Esophagus (tissue), 2 donors: ENCODE results near the gene ANAPC7. TPM values are rescaled to one million over a fixed set of nuclear protein-coding genes. Genes with fewer than 3 reads are reported as not detected.
"Not testable (repeated sequence)": the region's sequence is repeated elsewhere in the genome, so short reads cannot be mapped to it uniquely, and the experiment has no call there.

ENCODE experiments used
- H3K27ac ChIP-seq, 2 donors: one replicate each; pipeline ENCODE4 v1.5.1; 2013; ENCODE audit warnings: low read depth in 2 of 2, mild to moderate bottlenecking in 2 of 2, inconsistent platforms in 1 of 2, low read length in 1 of 2, moderate library complexity in 1 of 2
- H3K27me3 ChIP-seq, 2 donors: one replicate each; pipeline ENCODE4 v1.6.1; 2013; ENCODE audit warnings: low read length in 2 of 2, control low read depth in 1 of 2, mild to moderate bottlenecking in 1 of 2; ENCODE audit not compliant: insufficient read depth in 2 of 2, control insufficient read depth in 1 of 2
- H3K36me3 ChIP-seq, 2 donors: one replicate each; pipeline ENCODE4 v1.6.1; 2013; ENCODE audit warnings: low read length in 1 of 2; ENCODE audit not compliant: control insufficient read depth in 2 of 2, insufficient read depth in 2 of 2
- H3K4me1 ChIP-seq, 2 donors: one replicate each; pipeline ENCODE4 v1.6.1; 2013; ENCODE audit warnings: low read length in 1 of 2; ENCODE audit not compliant: control insufficient read depth in 2 of 2, insufficient read depth in 2 of 2
- H3K4me3 ChIP-seq, 2 donors: one replicate each; pipeline ENCODE4 v1.5.1; 2013; ENCODE audit warnings: low read length in 2 of 2, mild to moderate bottlenecking in 2 of 2, low read depth in 1 of 2, moderate library complexity in 1 of 2
- H3K9me3 ChIP-seq, 2 donors: one replicate each; pipeline ENCODE4 v1.6.1; 2013; ENCODE audit warnings: mild to moderate bottlenecking in 2 of 2, low read depth in 1 of 2, low read length in 1 of 2, moderate library complexity in 1 of 2; ENCODE audit not compliant: control insufficient read depth in 2 of 2, insufficient read depth in 1 of 2
- WGBS, 2 donors: extraction: QIAGEN DNeasy Blood & Tissue Kit; methylation state at CpG; one replicate each; pipeline ENCODE4 v1.1.7; 2013; 5-methylcytosine and 5-hydroxymethylcytosine counted together
- polyA plus RNA-seq, 2 donors: library from polyadenylated mRNA; stranded (reverse); fragments of 200-250 nt; gene quantifications; one replicate each; pipeline ENCODE4 v1.2.3, GENCODE V29; 2013
- donor health status: healthy with polysubstance abuse.
- donor health status: Bipolar disorder and iron deficiency.

ANAPC7 gene
- polyA plus RNA-seq, 2 donors = 49.6 to 75.8 TPM

GRCh38 chr12:110367181-110367864 lies 36.2 kb downstream of the ANAPC7 start:
- Histone ChIP-seq H3K9me3 (no peaks in the 10 kb centered on the region), H3K36me3 (peaks cover 4 to 7% of the 10 kb centered on the region in 2 donors), H3K27ac (peak overlapping the region; percentile 27 to 70), H3K4me1 (peaks cover 12 to 16% of the 10 kb centered on the region in 2 donors), H3K4me3 (no peak overlapping the region), H3K27me3 (no peaks in the 10 kb centered on the region)
- 73% methylated on average over 15 of the region's 15 CpGs for WGBS, 2 donors

GRCh38 chr12:110366321-110367142 lies 37.0 kb downstream of the ANAPC7 start:
- H3K36me3 ChIP-seq = no peaks in the 10 kb centered on the region
- H3K27me3 ChIP-seq = no peaks in the 10 kb centered on the region
- H3K27ac ChIP-seq = peak overlapping the region; percentile 11 to 70
- WGBS, 2 donors = 70 to 78% methylated on average over 13 of the region's 13 CpGs
- H3K9me3 ChIP-seq = no peaks in the 10 kb centered on the region
- H3K4me1 ChIP-seq = peaks cover 4 to 8% of the 10 kb centered on the region in 2 donors
- no peak overlapping the region for H3K4me3 ChIP-seq

- no peaks in the 10 kb centered on the region for H3K27me3 ChIP-seq
- no peaks in the 10 kb centered on the region for H3K36me3 ChIP-seq
- no peaks in the 10 kb centered on the region for H3K9me3 ChIP-seq
- H3K27ac ChIP-seq = peak overlapping the region; percentile 8 to 70
- WGBS, 2 donors = 77 to 79% methylated on average over 7 of the region's 7 CpGs
- no peak overlapping the region for H3K4me3 ChIP-seq
- peaks cover 0 to 6% of the 10 kb centered on the region in 2 donors for H3K4me1 ChIP-seq
These were observed 37.8 kb downstream of the ANAPC7 start for GRCh38 chr12:110365489-110366320.

- H3K9me3 ChIP-seq = no peaks in the 10 kb centered on the region
- 86 to 88% methylated on average over 1 of the region's 1 CpG for WGBS, 2 donors
- no peaks in the 10 kb centered on the region for H3K36me3 ChIP-seq
These were observed 42.3 kb downstream of the ANAPC7 start for GRCh38 chr12:110361216-110361615.

GRCh38 chr12:110358384-110359097 lies 45.0 kb downstream of the ANAPC7 start:
- WGBS, 2 donors = 84% methylated on average over 8 of the region's 8 CpGs
- not testable (repeated sequence) for H3K27ac ChIP-seq

More at GRCh38 chr12:110361216-110361615, 42.3 kb downstream of the ANAPC7 start:
- Histone ChIP-seq H3K27ac (no peak overlapping the region), H3K27me3 (no peaks in the 10 kb centered on the region), H3K4me1 (no peaks in the 10 kb centered on the region), H3K4me3 (no peak overlapping the region)

GRCh38 chr12:110355073-110355472 lies 48.4 kb downstream of the ANAPC7 start:
- 33 to 42% methylated on average over 3 of the region's 3 CpGs for WGBS, 2 donors
- Histone ChIP-seq H3K4me3 (no peak overlapping the region), H3K4me1 (no peaks in the 10 kb centered on the region), H3K27me3 (no peaks in the 10 kb centered on the region), H3K36me3 (peaks cover 0 to 6% of the 10 kb centered on the region in 2 donors), H3K9me3 (peaks cover 0 to 1% of the 10 kb centered on the region in 2 donors), H3K27ac (peak overlapping the region in 1 of 2 donors; percentile 64)

More at GRCh38 chr12:110358384-110359097, 45.0 kb downstream of the ANAPC7 start:
- H3K27me3 ChIP-seq, H3K4me3 ChIP-seq, H3K36me3 ChIP-seq, H3K9me3 ChIP-seq, H3K4me1 ChIP-seq: not testable (repeated sequence)

- 58 to 62% methylated on average over 7 of the region's 7 CpGs for WGBS, 2 donors
- H3K27me3 ChIP-seq = no peaks in the 10 kb centered on the region
- peak overlapping the region in 1 of 2 donors; percentile 68 for H3K27ac ChIP-seq
- peaks cover 0 to 6% of the 10 kb centered on the region in 2 donors for H3K4me1 ChIP-seq
- H3K4me3 ChIP-seq = no peak overlapping the region
- H3K36me3 ChIP-seq = peaks cover 2 to 12% of the 10 kb centered on the region in 2 donors
- peaks cover 0 to 1% of the 10 kb centered on the region in 2 donors for H3K9me3 ChIP-seq
These were observed 49.2 kb downstream of the ANAPC7 start for GRCh38 chr12:110354172-110354780.

- H3K27ac ChIP-seq = no peak overlapping the region
- 74 to 81% methylated on average over 13 of the region's 13 CpGs for WGBS, 2 donors
- H3K4me1 ChIP-seq = peaks cover 3 to 15% of the 10 kb centered on the region in 2 donors
- H3K4me3 ChIP-seq = no peak overlapping the region
- H3K27me3 ChIP-seq = no peaks in the 10 kb centered on the region
- peaks cover 7 to 20% of the 10 kb centered on the region in 2 donors for H3K36me3 ChIP-seq
- H3K9me3 ChIP-seq = peaks cover 0 to 1% of the 10 kb centered on the region in 2 donors
These were observed 50.1 kb downstream of the ANAPC7 start for GRCh38 chr12:110353211-110353965.
